GM12878 (cell line): ENCODE measurements around the gene TMEM132D. TPM values are rescaled to one million over a fixed set of nuclear protein-coding genes. Genes with fewer than 3 reads are reported as not detected.

ENCODE experiments used
- ATAC-seq: fragments of 200-7000 bp; cut with Tn5 transposase; 3 replicates; pipeline ENCODE4 v1.9.1; 2020; ENCODE audit warnings: mild to moderate bottlenecking, moderate library complexity
- BruUV-seq: library from RNA; stranded (reverse); fragments of 400-500 nt; replicated peaks from 2 replicates; lab custom pipeline; 2021; lab: Mats Ljungman, UMichigan
- CTCF ChIA-PET: fragments of 300-600 bp; sonication (Branson Sonifier 250); formaldehyde crosslinking; extraction: SDS; loops from one replicate; lab custom pipeline; 2021; ENCODE audit warnings: inconsistent platforms; lab: Yijun Ruan, JAX
- POLR2A ChIA-PET: fragments of 350-600 bp; formaldehyde crosslinking; extraction: SDS; loops from one replicate; lab custom pipeline; 2021; ENCODE audit warnings: inconsistent platforms; lab: Charles Lee
- RAD21 ChIA-PET: fragments of 300-600 bp; sonication (Branson Sonifier 250); formaldehyde crosslinking; loops from one replicate; lab custom pipeline; 2023; ENCODE audit warnings: antibody characterized with exemption; ENCODE audit not compliant: unreplicated experiment; lab: Charles Lee
- SMC1A ChIA-PET: fragments of 300-600 bp; sonication (Branson Sonifier 250); formaldehyde crosslinking; loops from one replicate; lab custom pipeline; 2023; ENCODE audit not compliant: unreplicated experiment, uncharacterized antibody; lab: Charles Lee
- DNase-seq: peaks from one replicate; pipeline ENCODE4 v3.0.0-alpha.2; 2011; ENCODE audit warnings: low read depth, low spot score
- FAIRE-seq: peaks from 3 replicates; lab custom pipeline; 2011; peaks lifted over from hg19 to GRCh38; lab: Jason Lieb, UNC
- H2AFZ ChIP-seq: 2 replicates; pipeline ENCODE4 v1.6.0; 2011; ENCODE audit warnings: low read depth, low read length, control low read depth; ENCODE audit not compliant: control insufficient read depth
- H3K27ac ChIP-seq: 2 replicates; pipeline ENCODE4 v1.5.1; 2011; ENCODE audit warnings: control low read depth; ENCODE audit not compliant: control insufficient read depth, insufficient read depth
- H3K27me3 ChIP-seq, 2 experiments: replicated peaks in 1 of 2; 2 replicates each; pipeline versions ENCODE4 v1.6.0 to v1.6.1; 2011; ENCODE audit warnings: low read length in 1 of 2; ENCODE audit not compliant: control insufficient read depth in 2 of 2, insufficient read depth in 2 of 2
- H3K36me3 ChIP-seq, 2 experiments: 2 replicates each; pipeline ENCODE4 v1.5.1; 2011; ENCODE audit warnings: low read length in 1 of 2; ENCODE audit not compliant: control insufficient read depth in 2 of 2, insufficient read depth in 2 of 2
- H3K4me1 ChIP-seq: 2 replicates; pipeline ENCODE4 v1.6.1; 2011; ENCODE audit warnings: mild to moderate bottlenecking, low read length, moderate library complexity, mixed read lengths; ENCODE audit not compliant: control insufficient read depth, insufficient read depth
- H3K4me2 ChIP-seq: 2 replicates; pipeline ENCODE4 v1.6.0; 2011; ENCODE audit warnings: control low read depth; ENCODE audit not compliant: control insufficient read depth, insufficient read depth
- H3K4me3 ChIP-seq: fragments of 200-600 bp; sonication (generic); 2 replicates; pipeline ENCODE4 v1.5.1; 2016
- H3K79me2 ChIP-seq: 2 replicates; pipeline ENCODE4 v1.6.0; 2011; ENCODE audit warnings: low read length; ENCODE audit not compliant: control insufficient read depth, insufficient read depth
- H3K9ac ChIP-seq: 2 replicates; pipeline ENCODE4 v1.8.0; 2011; ENCODE audit warnings: low read length, control low read depth, mixed read lengths; ENCODE audit not compliant: control insufficient read depth, insufficient read depth
- H3K9me3 ChIP-seq: replicated peaks from 3 replicates; pipeline ENCODE4 v1.5.1; 2011; ENCODE audit warnings: mild to moderate bottlenecking, low read length; ENCODE audit not compliant: control insufficient read depth, insufficient read depth
- H4K20me1 ChIP-seq: 2 replicates; pipeline ENCODE4 v1.6.0; 2011; ENCODE audit not compliant: control insufficient read depth, insufficient read depth
- EZH2 ChIP-seq: IDR thresholded peaks from 2 replicates; pipeline ENCODE4 v1.6.1; 2012; ENCODE audit warnings: low read depth, mild to moderate bottlenecking, control low read depth, inconsistent platforms, low read length, borderline replicate concordance; ENCODE audit not compliant: control insufficient read depth
- HCFC1 ChIP-seq: fragments of 150-350 bp; IDR thresholded peaks from 2 replicates; pipeline ENCODE4 v1.6.1; 2014; ENCODE audit warnings: low read length
- IKZF2 ChIP-seq, 2 experiments: fragments of 450-650 bp; IDR thresholded peaks; 2 replicates each; pipeline ENCODE4 v1.6.1; 2017; ENCODE audit warnings: mild to moderate bottlenecking in 2 of 2, moderate library complexity in 2 of 2
- LARP7 ChIP-seq: fragments of 450-650 bp; IDR thresholded peaks from 2 replicates; pipeline ENCODE4 v1.6.1; 2017; ENCODE audit warnings: mild to moderate bottlenecking
- MEF2B ChIP-seq: fragments of 450-650 bp; IDR thresholded peaks from 2 replicates; pipeline ENCODE4 v1.6.1; 2018; ENCODE audit warnings: mild to moderate bottlenecking, moderate library complexity; ENCODE audit not compliant: partially characterized antibody, poor library complexity, severe bottlenecking
- MXI1 ChIP-seq: fragments of 150-350 bp; IDR thresholded peaks from 2 replicates; pipeline ENCODE4 v1.6.1; 2011; ENCODE audit warnings: low read depth, mild to moderate bottlenecking, inconsistent platforms, low read length, improper control_type of control experiment
- POLR2AphosphoS5 ChIP-seq: IDR thresholded peaks from 2 replicates; pipeline ENCODE4 v1.6.1; 2011; ENCODE audit warnings: mild to moderate bottlenecking, low read length, inconsistent platforms
- SIN3A ChIP-seq: IDR thresholded peaks from 2 replicates; pipeline ENCODE4 v1.6.1; 2012; ENCODE audit warnings: low read depth, low read length, improper control_type of control experiment
- SMARCA5 ChIP-seq: fragments of 450-650 bp; IDR thresholded peaks from 2 replicates; pipeline ENCODE4 v1.6.1; 2017; ENCODE audit warnings: mild to moderate bottlenecking
- TARDBP ChIP-seq: IDR thresholded peaks from 2 replicates; pipeline ENCODE4 v1.6.1; 2016; ENCODE audit warnings: borderline replicate concordance
- YY1 ChIP-seq: IDR thresholded peaks from 2 replicates; pipeline ENCODE4 v1.6.1; 2011; ENCODE audit warnings: low read depth, mild to moderate bottlenecking, low read length
- ZNF24 ChIP-seq: fragments of 450-650 bp; IDR thresholded peaks from 2 replicates; pipeline ENCODE4 v1.6.1; 2017; ENCODE audit warnings: antibody characterized with exemption, mild to moderate bottlenecking
- ZNF384 ChIP-seq: IDR thresholded peaks from 2 replicates; pipeline ENCODE4 v1.6.1; 2012; ENCODE audit warnings: low read depth, mild to moderate bottlenecking, low read length, improper control_type of control experiment, borderline replicate concordance
- WGBS: methylation state at CpG from one replicate; pipeline ENCODE4 v1.1.6; 2016; ENCODE audit warnings: low lambda C conversion rate; ENCODE audit not compliant: insufficient replicate concordance, insufficient coverage; ENCODE audit errors: missing lambda C conversion rate; 5-methylcytosine and 5-hydroxymethylcytosine counted together
- in situ Hi-C: fragments of 300-500 bp; cut with MboI; formaldehyde crosslinking; loops from 9 replicates; pipeline ENCODE4 v1.14.3; 2018; ENCODE audit warnings: mixed read lengths
- intact Hi-C: fragments of 100-400 bp; cut with micrococcal nuclease; formaldehyde crosslinking; loops from one replicate; pipeline ENCODE4 v1.14.2; 2022; ENCODE audit not compliant: unreplicated experiment
- polyA plus RNA-seq, 11 experiments: library from polyadenylated mRNA; depleted of rRNA in 4 of 11; unstranded in 6 of 11; stranded (reverse) in 5 of 11; fragments of >200 nt; fragmentation: Nextera tagmentation in 4 of 11; fragmentation: Illumina TruSeq in 1 of 11; extraction: Ambion mirVana in 4 of 11; extraction: Trizol in 1 of 11; gene quantifications; 1 replicate in 1 of 11; 2 replicates in 10 of 11; pipeline versions ENCODE4 v1.2.1 to v1.2.3, GENCODE V29; 2011 to 2016; ENCODE audit warnings: inconsistent platforms in 2 of 11, missing spikeins in 2 of 11, low read depth in 1 of 11
- total RNA-seq, 4 experiments: library from RNA; depleted of rRNA in 3 of 4; stranded (reverse); fragments of >200 nt in 3 of 4; fragmentation: Illumina TruSeq in 1 of 4; extraction: Trizol in 1 of 4; gene quantifications; 2 replicates each; pipeline versions ENCODE4 v1.2.1 to v1.2.3, GENCODE V29; 2013 to 2021
- TF ChIP-seq, protein P1 (sequence below): IDR thresholded peaks from 2 replicates; pipeline ENCODE4 v1.6.1; 2012; ENCODE audit warnings: low read depth, low read length, improper control_type of control experiment
- TF ChIP-seq, protein P2 (sequence below): fragments of 450-650 bp; conservative IDR thresholded peaks from 2 replicates; pipeline ENCODE4 v1.6.1; 2017; ENCODE audit warnings: mild to moderate bottlenecking, moderate library complexity

Gene TMEM132D
- total and polyA plus RNA-seq, 10 of the 15 experiments (the other 5 are each of a cell fraction or from before 2014, with no cell fraction given) = under 0.01 to 0.12 (median 0.02) TPM; not detected in 3

DNA sequence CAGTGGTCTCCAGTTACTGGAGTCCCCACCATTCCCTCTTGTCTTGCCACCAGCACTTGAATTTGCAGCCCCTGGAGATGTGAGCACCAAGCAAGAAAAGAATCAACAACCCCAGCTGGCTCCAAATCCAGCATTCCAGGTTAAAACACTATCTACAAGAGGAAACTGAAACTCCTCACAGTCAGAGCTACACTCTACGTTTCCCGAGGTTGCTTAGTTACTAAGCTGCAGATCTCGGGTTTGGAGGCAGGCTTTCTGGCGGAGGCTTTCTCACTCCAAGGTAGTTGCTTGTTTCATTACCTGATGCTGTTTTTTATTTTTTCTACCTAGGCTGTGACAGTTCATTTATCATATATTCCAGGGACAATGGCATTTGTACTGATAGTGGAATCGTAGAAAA lies 802.4 kb downstream of the TMEM132D start (continued):
- TF ChIP-seq, protein P1, sequence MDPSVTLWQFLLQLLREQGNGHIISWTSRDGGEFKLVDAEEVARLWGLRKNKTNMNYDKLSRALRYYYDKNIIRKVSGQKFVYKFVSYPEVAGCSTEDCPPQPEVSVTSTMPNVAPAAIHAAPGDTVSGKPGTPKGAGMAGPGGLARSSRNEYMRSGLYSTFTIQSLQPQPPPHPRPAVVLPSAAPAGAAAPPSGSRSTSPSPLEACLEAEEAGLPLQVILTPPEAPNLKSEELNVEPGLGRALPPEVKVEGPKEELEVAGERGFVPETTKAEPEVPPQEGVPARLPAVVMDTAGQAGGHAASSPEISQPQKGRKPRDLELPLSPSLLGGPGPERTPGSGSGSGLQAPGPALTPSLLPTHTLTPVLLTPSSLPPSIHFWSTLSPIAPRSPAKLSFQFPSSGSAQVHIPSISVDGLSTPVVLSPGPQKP = no peak

DNA sequence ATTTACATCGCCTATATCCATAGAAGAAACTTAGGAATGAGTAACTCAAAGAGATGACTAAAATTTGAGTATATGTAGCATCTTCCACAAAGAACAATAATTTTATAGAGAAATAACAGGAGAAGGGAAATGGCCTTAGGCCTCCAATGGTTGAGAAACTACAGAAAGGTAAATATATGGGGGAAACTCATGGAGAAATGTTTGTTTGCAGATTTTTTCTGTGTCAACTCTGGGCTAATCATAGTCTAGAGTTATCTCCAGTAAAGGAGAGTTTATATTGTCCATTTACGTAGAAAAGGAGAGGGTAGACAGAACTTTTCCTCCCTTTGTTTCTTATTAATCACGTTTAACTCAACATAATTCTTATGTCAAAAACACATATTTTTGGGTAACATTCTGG lies 806.4 kb downstream of the TMEM132D start:
- TF ChIP-seq SIN3A = no peak
- TF ChIP-seq MXI1 = no peak
- TF ChIP-seq, all 136 proteins: peak for 0
- ATAC-seq (no peak), FAIRE-seq (no peak), DNase-seq (no peak)
- no peaks in the 10 kb centered on the region for H4K20me1 ChIP-seq
- H3K9ac ChIP-seq = no peak overlapping the region
- H3K9me3 ChIP-seq = no peaks in the 10 kb centered on the region
- RAD21 ChIA-PET = no interaction called here
- CTCF ChIA-PET = no interaction called here
- H3K27me3 ChIP-seq = no peaks in the 10 kb centered on the region
- no peak overlapping the region for H2AFZ ChIP-seq
- no TSS peak for BruUV-seq
- no peaks in the 10 kb centered on the region for H3K79me2 ChIP-seq
- no peak overlapping the region for H3K4me3 ChIP-seq
- H3K36me3 ChIP-seq = no peaks in the 10 kb centered on the region
- in situ Hi-C loops (no loop called here), intact Hi-C loops (no loop called here)
- WGBS = 40% methylated on average over 3 of the region's 3 CpGs
- no peak overlapping the region for H3K4me2 ChIP-seq
- no peaks in the 10 kb centered on the region for H3K4me1 ChIP-seq
- H3K27ac ChIP-seq = no peak overlapping the region
- SMC1A ChIA-PET = no interaction called here
- POLR2A ChIA-PET = no interaction called here

DNA sequence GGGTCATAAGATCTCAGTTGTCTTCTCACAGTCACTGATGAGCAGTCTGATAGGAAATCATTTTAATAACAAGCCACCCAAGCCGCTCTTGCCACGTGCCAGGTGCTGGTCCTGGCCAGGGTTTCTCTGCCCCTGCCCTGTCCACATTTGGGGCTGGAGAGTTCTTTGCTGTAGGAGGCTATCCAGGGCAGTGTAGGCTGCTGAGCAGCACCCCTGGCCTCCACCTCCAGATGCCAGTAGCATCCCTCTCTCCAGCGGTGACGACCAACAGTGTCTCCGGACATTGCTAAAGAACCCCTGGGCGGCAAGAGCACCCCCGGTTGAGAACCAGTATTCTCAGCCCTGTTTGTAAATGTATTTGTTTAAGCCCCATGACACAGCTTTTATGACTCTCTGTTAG lies 806.9 kb downstream of the TMEM132D start:
- no peak overlapping the region for H3K9ac ChIP-seq
- intact Hi-C loops = no loop called here
- H4K20me1 ChIP-seq = no peaks in the 10 kb centered on the region
- H3K27ac ChIP-seq = no peak overlapping the region
- ChIA-PET CTCF (no interaction called here), SMC1A (no interaction called here), POLR2A (no interaction called here), RAD21 (no interaction called here)
- in situ Hi-C loops = no loop called here
- BruUV-seq = no TSS peak
- no peak overlapping the region for H3K4me3 ChIP-seq
- ATAC-seq (no peak), FAIRE-seq (no peak), DNase-seq (no peak)
- 34% methylated on average over 7 of the region's 7 CpGs for WGBS
- H2AFZ ChIP-seq = no peak overlapping the region
- no peaks in the 10 kb centered on the region for H3K4me1 ChIP-seq
- no peaks in the 10 kb centered on the region for H3K9me3 ChIP-seq
- H3K4me2 ChIP-seq = no peak overlapping the region
- no peaks in the 10 kb centered on the region for H3K36me3 ChIP-seq
- no peaks in the 10 kb centered on the region for H3K79me2 ChIP-seq
- H3K27me3 ChIP-seq = no peaks in the 10 kb centered on the region
- no peak for TF ChIP-seq LARP7
- TF ChIP-seq SMARCA5 = no peak
- TF ChIP-seq MEF2B = no peak
- TF ChIP-seq SIN3A = no peak
- no peak for TF ChIP-seq ZNF24
- no peak for TF ChIP-seq EZH2
- no peak for TF ChIP-seq YY1
- TF ChIP-seq IKZF2 (IDR thresholded peaks at IDR 0.05) = no peak
- TF ChIP-seq HCFC1 = no peak
- TF ChIP-seq ZNF384 = no peak
- TF ChIP-seq TARDBP = no peak
- TF ChIP-seq, protein P2, sequence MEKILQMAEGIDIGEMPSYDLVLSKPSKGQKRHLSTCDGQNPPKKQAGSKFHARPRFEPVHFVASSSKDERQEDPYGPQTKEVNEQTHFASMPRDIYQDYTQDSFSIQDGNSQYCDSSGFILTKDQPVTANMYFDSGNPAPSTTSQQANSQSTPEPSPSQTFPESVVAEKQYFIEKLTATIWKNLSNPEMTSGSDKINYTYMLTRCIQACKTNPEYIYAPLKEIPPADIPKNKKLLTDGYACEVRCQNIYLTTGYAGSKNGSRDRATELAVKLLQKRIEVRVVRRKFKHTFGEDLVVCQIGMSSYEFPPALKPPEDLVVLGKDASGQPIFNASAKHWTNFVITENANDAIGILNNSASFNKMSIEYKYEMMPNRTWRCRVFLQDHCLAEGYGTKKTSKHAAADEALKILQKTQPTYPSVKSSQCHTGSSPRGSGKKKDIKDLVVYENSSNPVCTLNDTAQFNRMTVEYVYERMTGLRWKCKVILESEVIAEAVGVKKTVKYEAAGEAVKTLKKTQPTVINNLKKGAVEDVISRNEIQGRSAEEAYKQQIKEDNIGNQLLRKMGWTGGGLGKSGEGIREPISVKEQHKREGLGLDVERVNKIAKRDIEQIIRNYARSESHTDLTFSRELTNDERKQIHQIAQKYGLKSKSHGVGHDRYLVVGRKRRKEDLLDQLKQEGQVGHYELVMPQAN = no peak
- TF ChIP-seq POLR2AphosphoS5 = no peak
